Motor neuron (in vitro differentiated cells): ENCODE results near the gene PHLPP2. TPM values are rescaled to one million over a fixed set of nuclear protein-coding genes. Genes with fewer than 3 reads are reported as not detected.
A peak's percentile ranks its signal among the peaks of the same experiment; 100 is the strongest.

Experiments
- ATAC-seq, 8 experiments: fragments of 200-7000 bp; cut with Tn5 transposase; replicated peaks in 6 of 8; 2 replicates each; pipeline ENCODE4 v1.8.0; 2021; ENCODE audit warnings: mild to moderate bottlenecking in 8 of 8, moderate library complexity in 8 of 8
- H3K27ac ChIP-seq, 2 donors: fragments of 250-450 bp; sonication (Bioruptor Pico); 2 replicates each; pipeline ENCODE4 v1.9.0; 2021; ENCODE audit warnings: antibody characterized with exemption in 2 of 2, mild to moderate bottlenecking in 2 of 2, moderate library complexity in 1 of 2
- H3K4me1 ChIP-seq, 2 donors: fragments of 250-450 bp; sonication (Bioruptor Pico); replicated peaks in 1 of 2; 2 replicates each; pipeline ENCODE4 v1.6.1; 2021; ENCODE audit warnings: antibody characterized with exemption in 2 of 2, mild to moderate bottlenecking in 2 of 2, moderate library complexity in 1 of 2
- H3K4me3 ChIP-seq, 5 donors: fragments of 250-450 bp; sonication (Bioruptor Pico); 2 replicates each; pipeline ENCODE4 v1.9.0; 2021; ENCODE audit warnings: antibody characterized with exemption in 5 of 5, mild to moderate bottlenecking in 5 of 5, moderate library complexity in 4 of 5
- WGBS, 10 experiments: fragments of 450-650 bp; shearing (Covaris generic); methylation state at CpG; one replicate each; pipeline ENCODE4 v1.0.0; 2022; 5-methylcytosine and 5-hydroxymethylcytosine counted together
- in situ Hi-C, 9 experiments: fragments of 400-800 bp; cut with MboI; loops; one replicate each; pipeline ENCODE4 v1.15.0; 2021; ENCODE audit warnings: low sequenced_read_pairs in 9 of 9, low pct_unique_long_range_greater_than_20kb in 2 of 9; ENCODE audit not compliant: unreplicated experiment in 9 of 9
- total RNA-seq, 8 experiments: library from RNA; unstranded; fragments of 300-600 nt; gene quantifications; 2 replicates each; pipeline versions ENCODE4 v1.2.3 to v1.2.4, GENCODE V29; 2022

Gene PHLPP2
- total RNA-seq, 8 experiments from 2014 or later = 4.1 to 9.7 (median 7.7) TPM

DNA sequence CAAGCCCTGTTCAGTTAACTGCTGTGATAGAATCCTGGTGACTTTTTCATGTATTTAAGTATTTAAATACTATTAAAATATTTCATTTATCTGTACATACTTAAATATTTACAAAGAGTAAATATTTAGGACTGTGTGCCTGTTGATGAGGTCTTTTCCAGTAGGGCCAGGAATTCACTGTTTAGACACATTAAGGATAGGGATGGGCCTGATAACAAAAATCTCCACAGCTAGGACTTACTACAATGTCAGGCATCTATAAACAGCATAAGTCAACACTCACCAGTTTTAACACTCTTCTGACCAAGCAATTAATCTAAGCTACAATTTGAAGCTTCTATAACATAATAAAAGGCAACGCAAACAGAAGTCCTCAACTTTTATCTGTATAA is 50.9 kb downstream of the PHLPP2 start:
- Histone ChIP-seq H3K4me3 (no peak overlapping the region), H3K4me1 (no peaks in the 10 kb centered on the region), H3K27ac (no peak overlapping the region)
- 86 to 100% (median 100%) methylated on average over 1 of the region's 1 CpG; no CpG with 5 or more reads in 2 of the 10 experiments for WGBS, 10 experiments
- in situ Hi-C loops = no loop called here
- ATAC-seq = peak in 1 of 8 experiments; percentile 96

GRCh38 chr16:71672803-71673581 is 51.5 kb downstream of the PHLPP2 start:
- Histone ChIP-seq H3K27ac (no peak overlapping the region), H3K4me1 (no peaks in the 10 kb centered on the region), H3K4me3 (no peak overlapping the region)
- in situ Hi-C loops = no loop called here
- peak in 1 of 8 experiments; percentile 96 for ATAC-seq
- 17 to 100% (median 91%) methylated on average over 1 to 5 of the region's 5 CpGs for WGBS, 10 experiments

- ATAC-seq = no peak
- Histone ChIP-seq H3K27ac (no peak overlapping the region), H3K4me1 (no peaks in the 10 kb centered on the region), H3K4me3 (no peak overlapping the region)
- 60 to 100% (median 92%) methylated on average over 1 to 3 of the region's 3 CpGs; no CpG with 5 or more reads in 1 of the 10 experiments for WGBS, 10 experiments
- in situ Hi-C loops = no loop called here
These were observed 52.4 kb downstream of the PHLPP2 start for GRCh38 chr16:71672125-71672524.

- H3K27ac ChIP-seq = no peak overlapping the region
- in situ Hi-C loops = no loop called here
- H3K4me3 ChIP-seq = no peak overlapping the region
These were observed 53.3 kb downstream of the PHLPP2 start for GRCh38 chr16:71671165-71671564.

DNA sequence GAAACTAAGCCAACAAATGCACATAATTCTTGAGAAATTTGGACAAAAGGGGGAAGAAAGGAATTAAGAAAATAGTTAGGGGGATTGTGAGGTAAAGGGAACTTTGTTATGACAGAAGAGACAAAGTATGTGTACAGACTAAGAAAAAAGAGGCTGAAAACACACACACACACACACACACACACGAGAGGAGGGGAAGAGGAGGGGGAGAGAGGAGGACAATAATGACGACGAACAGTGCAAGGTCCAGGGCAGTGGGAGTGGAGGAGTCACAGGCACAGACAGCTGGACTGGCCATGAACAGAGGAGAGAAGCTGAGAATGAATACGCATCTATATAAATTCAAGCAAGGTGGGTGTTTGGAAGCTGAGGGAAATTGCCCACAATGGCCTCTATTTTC is 54.0 kb downstream of the PHLPP2 start:
- Histone ChIP-seq H3K4me1 (no peaks in the 10 kb centered on the region), H3K27ac (no peak overlapping the region), H3K4me3 (no peak overlapping the region)
- 56 to 100% (median 83%) methylated on average over 1 to 4 of the region's 4 CpGs; no CpG with 5 or more reads in 3 of the 10 experiments for WGBS, 10 experiments
- ATAC-seq = no peak
- in situ Hi-C loops = no loop called here

More at GRCh38 chr16:71671165-71671564, 53.3 kb downstream of the PHLPP2 start:
- ATAC-seq = no peak
- 90 to 100% (median 100%) methylated on average over 1 to 3 of the region's 3 CpGs; no CpG with 5 or more reads in 1 of the 10 experiments for WGBS, 10 experiments
- H3K4me1 ChIP-seq = no peaks in the 10 kb centered on the region

DNA sequence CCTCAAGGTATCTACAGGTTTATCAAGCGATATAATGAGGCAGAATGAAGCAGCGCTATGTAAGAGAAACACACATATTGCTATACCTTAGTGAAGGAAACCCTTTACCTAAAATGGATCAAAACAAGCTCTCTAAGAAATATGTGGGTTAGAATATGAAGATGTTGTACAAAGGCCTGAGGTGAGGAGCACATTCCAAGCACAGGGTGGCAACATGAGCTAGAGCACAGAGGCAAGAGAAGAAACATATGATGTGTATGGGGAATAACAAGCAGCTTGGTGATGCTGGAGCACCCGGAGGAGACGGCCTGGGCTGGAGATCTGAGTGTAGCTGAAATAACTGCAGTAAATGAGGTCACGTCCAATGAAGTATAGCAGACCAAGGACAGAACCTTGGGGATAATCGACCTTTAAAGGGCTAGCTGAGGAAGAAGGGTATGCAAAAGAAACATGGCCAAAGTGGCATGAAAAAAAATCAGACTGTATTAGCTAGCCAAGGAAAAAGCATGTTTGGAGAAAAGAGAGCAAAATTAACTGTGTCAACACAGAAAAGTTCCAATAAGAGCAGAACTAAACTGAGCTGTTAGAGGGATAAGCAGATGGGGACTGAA is 54.5 kb downstream of the PHLPP2 start:
- WGBS, 10 experiments = 90 to 100% (median 95%) methylated on average over 2 to 6 of the region's 6 CpGs
- ATAC-seq = no peak
- in situ Hi-C loops = no loop called here

DNA sequence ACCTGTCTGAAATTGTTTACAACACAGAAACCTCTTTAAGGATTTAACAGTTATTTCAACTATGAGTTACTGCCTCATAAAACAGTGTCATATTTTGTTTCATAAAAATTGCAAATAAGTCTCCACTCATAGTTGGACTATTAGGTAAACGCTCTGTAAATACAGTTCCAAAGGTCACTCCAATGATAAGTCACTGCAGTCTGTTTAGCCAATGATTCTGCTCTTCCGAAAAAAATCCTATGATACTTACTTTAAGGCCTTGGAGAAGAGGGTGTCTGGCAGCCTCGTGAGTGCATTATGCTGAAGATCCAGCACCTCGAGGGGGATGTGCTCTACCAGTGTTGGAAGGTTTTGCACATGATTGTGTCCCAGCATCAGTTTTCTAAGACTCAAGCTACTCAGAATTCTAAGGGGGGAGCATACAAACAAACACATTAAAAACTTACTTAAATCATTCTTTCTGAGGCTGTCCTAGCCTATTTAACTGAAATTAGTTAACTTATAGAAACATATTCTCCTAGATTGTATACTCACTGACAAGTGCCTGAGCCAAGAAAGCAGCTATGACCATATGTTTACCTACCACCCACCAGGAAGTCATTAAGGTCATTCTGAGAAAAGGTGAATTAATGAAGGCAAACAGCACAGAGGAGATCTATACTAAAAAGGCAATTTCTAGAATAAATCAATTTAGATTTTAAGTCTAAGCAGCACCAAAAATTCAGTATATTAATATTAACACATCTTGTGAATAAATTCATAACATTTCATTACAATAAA is 57.4 kb downstream of the PHLPP2 start:
- peak in 1 of 8 experiments; percentile 70 for ATAC-seq
- Histone ChIP-seq H3K4me1 (no peaks in the 10 kb centered on the region), H3K4me3 (no peak overlapping the region), H3K27ac (no peak overlapping the region)
- in situ Hi-C loops = no loop called here
- 50 to 100% (median 86%) methylated on average over 1 to 4 of the region's 4 CpGs for WGBS, 10 experiments

More for the DNA sequence above, 54.5 kb downstream of the PHLPP2 start:
- no peaks in the 10 kb centered on the region for H3K4me1 ChIP-seq
- no peak overlapping the region for H3K4me3 ChIP-seq
- no peak overlapping the region for H3K27ac ChIP-seq

DNA sequence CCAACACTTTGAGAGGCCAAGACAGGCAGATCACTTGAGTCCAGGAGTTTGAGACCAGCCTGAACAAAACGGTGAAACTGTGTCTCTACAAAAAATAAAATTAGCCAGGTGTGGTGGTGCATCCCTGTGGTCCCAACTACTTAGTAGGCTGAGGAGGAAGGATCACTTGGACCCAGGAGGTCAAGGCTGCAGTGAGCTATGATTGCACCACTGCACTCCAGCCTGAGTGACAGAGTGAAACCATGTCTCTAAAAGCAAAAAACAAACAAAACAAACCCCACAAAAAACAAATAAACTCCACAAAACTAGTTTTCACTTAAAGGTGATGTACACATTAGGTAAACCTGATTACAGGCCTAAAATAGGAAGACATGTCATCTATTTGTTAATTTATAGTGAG is 58.2 kb downstream of the PHLPP2 start:
- Histone ChIP-seq H3K4me3 (no peak overlapping the region), H3K27ac (no peak overlapping the region), H3K4me1 (no peaks in the 10 kb centered on the region)
- ATAC-seq = no peak
- whole genome bisulfite sequencing, 10 experiments = 80 to 100% (median 100%) methylated on average over 1 of the region's 1 CpG; no CpG with 5 or more reads in 1 of the 10 experiments
- in situ Hi-C loops = no loop called here

- H3K4me1 ChIP-seq = no peaks in the 10 kb centered on the region
- no peak overlapping the region for H3K27ac ChIP-seq
- 83 to 100% (median 100%) methylated on average over 1 to 2 of the region's 2 CpGs; no CpG with 5 or more reads in 3 of the 10 experiments for WGBS, 10 experiments
- ATAC-seq = no peak
- in situ Hi-C loops = no loop called here
- H3K4me3 ChIP-seq = no peak overlapping the region
These were observed 65.0 kb downstream of the PHLPP2 start for GRCh38 chr16:71659471-71659870.

- Histone ChIP-seq H3K27ac (no peak overlapping the region), H3K4me1 (no peaks in the 10 kb centered on the region), H3K4me3 (no peak overlapping the region)
- ATAC-seq = no peak
- 90 to 100% (median 98%) methylated on average over 1 to 4 of the region's 4 CpGs; no CpG with 5 or more reads in 2 of the 10 experiments for WGBS, 10 experiments
- in situ Hi-C loops = no loop called here
These were observed 65.7 kb downstream of the PHLPP2 start for GRCh38 chr16:71658771-71659170.

- no peak overlapping the region for H3K27ac ChIP-seq
- H3K4me3 ChIP-seq = no peak overlapping the region
- in situ Hi-C loops = no loop called here
- 94 to 100% (median 98%) methylated on average over 1 to 6 of the region's 7 CpGs; no CpG with 5 or more reads in 3 of the 10 experiments for WGBS, 10 experiments
- no peaks in the 10 kb centered on the region for H3K4me1 ChIP-seq
- ATAC-seq = peak in 3 of 8 experiments; percentile 19 to 60 (median 54)
These were observed 74.8 kb downstream of the PHLPP2 start for GRCh38 chr16:71649704-71650103.

DNA sequence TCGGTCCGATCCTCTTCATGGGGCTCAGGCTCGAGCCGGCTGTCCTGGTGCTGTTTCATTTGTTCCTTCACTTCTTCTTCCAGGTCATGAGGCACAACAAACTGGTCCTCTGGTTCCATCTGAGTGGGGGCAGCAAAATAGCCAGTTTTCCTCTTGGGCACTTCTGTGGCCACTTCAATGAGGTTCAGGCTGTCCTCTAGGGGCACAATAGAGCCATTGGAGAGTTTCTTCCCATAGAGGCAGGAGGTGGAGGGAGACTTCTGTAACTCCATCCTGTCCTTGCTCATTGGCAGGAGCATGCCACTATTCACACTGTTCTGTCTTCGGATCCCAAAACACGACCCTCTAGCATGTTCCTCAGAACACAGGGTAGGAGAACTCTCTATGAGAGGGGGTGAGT is 75.6 kb downstream of the PHLPP2 start:
- ATAC-seq = peak in 3 of 8 experiments; percentile 37 to 57 (median 40)
- 60 to 94% (median 84%) methylated on average over 1 to 4 of the region's 6 CpGs; no CpG with 5 or more reads in 4 of the 10 experiments for WGBS, 10 experiments
- no peak overlapping the region for H3K27ac ChIP-seq
- H3K4me1 ChIP-seq = no peaks in the 10 kb centered on the region
- no peak overlapping the region for H3K4me3 ChIP-seq
- in situ Hi-C loops = no loop called here

DNA sequence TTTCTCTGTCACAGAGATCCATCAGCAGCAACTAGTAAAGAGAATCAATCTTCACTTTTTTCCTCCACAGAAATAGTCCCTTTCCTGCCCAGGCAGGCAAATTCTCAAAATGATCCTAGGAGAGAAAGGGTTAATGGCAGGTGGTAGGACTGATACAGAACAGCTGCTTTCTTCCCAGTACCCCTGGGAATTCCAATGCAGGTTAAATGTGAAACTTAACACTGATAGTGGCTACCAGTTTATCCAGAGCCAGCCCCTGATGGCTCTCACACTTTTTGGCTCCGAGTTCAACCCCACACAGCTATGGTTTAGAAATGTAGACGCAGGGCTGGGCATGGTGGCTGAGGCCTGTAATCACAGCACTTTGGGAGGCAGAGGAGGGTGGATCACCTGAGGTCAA is 76.3 kb downstream of the PHLPP2 start:
- no peak for ATAC-seq
- Histone ChIP-seq H3K27ac (no peak overlapping the region), H3K4me1 (no peaks in the 10 kb centered on the region), H3K4me3 (no peak overlapping the region)
- in situ Hi-C loops = no loop called here
- 92 to 100% (median 100%) methylated on average over 1 to 2 of the region's 2 CpGs; no CpG with 5 or more reads in 7 of the 10 experiments for WGBS, 10 experiments
